Pulmonary artery endothelial cell (primary cell): ENCODE results near the gene RHBDD3. TPM values are rescaled to one million over a fixed set of nuclear protein-coding genes. Genes with fewer than 3 reads are reported as not detected.

ENCODE experiments used
- DNase-seq: peaks from one replicate; pipeline ENCODE4 v3.0.0-alpha.2; 2011; ENCODE audit warnings: low read depth, low spot score
- total RNA-seq: library from RNA; depleted of rRNA; stranded (reverse); fragments of >200 nt; gene quantifications from 2 replicates; pipeline ENCODE4 v1.2.3, GENCODE V29; 2014

The RHBDD3 gene
- total RNA-seq: 18.9 and 21.6 TPM in 2 replicates

GRCh38 chr22:29267858-29268510 lies at the start of gene RHBDD3, which contains the start of gene EWSR1:
Gene RHBDD3 (minus strand): TSS chr22:29267981. CDS start chr22:29265626, 2,355 bp downstream.
Gene EWSR1 (plus strand): TSS chr22:29268268. CDS start chr22:29268337, 69 bp downstream.
- peak; percentile 94 for DNase-seq

GRCh38 chr22:29316141-29316828 lies 48.5 kb upstream of the RHBDD3 start:
- no peak for DNase-seq

- DNase-seq: no peak
These were observed 47.7 kb upstream of the RHBDD3 start, which contains the start of gene RASL10A for GRCh38 chr22:29315286-29316140. Gene RASL10A (minus strand): TSS chr22:29315697. CDS start chr22:29315246, 451 bp downstream.

- DNase-seq: no peak
These were observed 46.9 kb upstream of the RHBDD3 start for GRCh38 chr22:29314537-29315285.

GRCh38 chr22:29313576-29314466 lies 46.0 kb upstream of the RHBDD3 start:
- DNase-seq: no peak

GRCh38 chr22:29313126-29313575 lies 45.4 kb upstream of the RHBDD3 start:
- DNase-seq: no peak

- no peak for DNase-seq
These were observed 44.7 kb upstream of the RHBDD3 start for GRCh38 chr22:29312218-29313125.

GRCh38 chr22:29311464-29312217 lies 43.9 kb upstream of the RHBDD3 start:
- DNase-seq: no peak

GRCh38 chr22:29310863-29311339 lies 43.1 kb upstream of the RHBDD3 start:
- DNase-seq: peak; percentile 93

GRCh38 chr22:29310065-29310862 lies 42.5 kb upstream of the RHBDD3 start:
- DNase-seq: no peak

- DNase-seq: no peak
These were observed 41.7 kb upstream of the RHBDD3 start for GRCh38 chr22:29309332-29310064.

- DNase-seq: no peak
These were observed 41.0 kb upstream of the RHBDD3 start for GRCh38 chr22:29308791-29309262.

GRCh38 chr22:29308148-29308790 lies 40.5 kb upstream of the RHBDD3 start:
- DNase-seq: no peak

- no peak for DNase-seq
These were observed 39.9 kb upstream of the RHBDD3 start for GRCh38 chr22:29307596-29308147.

GRCh38 chr22:29306835-29307595 lies 39.2 kb upstream of the RHBDD3 start:
- no peak for DNase-seq
